HepG2 (cell line): Measurements from ENCODE around the gene HSD17B2. TPM values are rescaled to one million over a fixed set of nuclear protein-coding genes. Genes with fewer than 3 reads are reported as not detected.

Experiments
- ATF7 ChIP-seq, 2 experiments: fragments of 450-650 bp in 1 of 2; sonication (generic) in 1 of 2; formaldehyde crosslinking in 1 of 2; IDR thresholded peaks; 2 replicates each; pipeline versions ENCODE4 v1.4.0 to v1.6.1; 2016 to 2020; ENCODE audit warnings: antibody characterized with exemption in 1 of 2, mild to moderate bottlenecking in 1 of 2, missing genetic modification reagents in 1 of 2
- CEBPB ChIP-seq: IDR thresholded peaks from 2 replicates; pipeline ENCODE4 v1.6.1; 2011; ENCODE audit warnings: low read depth, low read length, improper control_type of control experiment, borderline replicate concordance
- EP300 ChIP-seq, 3 experiments: sonication (generic) in 1 of 3; formaldehyde crosslinking in 1 of 3; IDR thresholded peaks; 2 replicates each; pipeline versions ENCODE4 v1.5.1 to v1.6.1; 2011 to 2020; ENCODE audit warnings: low read depth in 2 of 3, low read length in 2 of 3, borderline replicate concordance in 1 of 3, improper control_type of control experiment in 1 of 3, mild to moderate bottlenecking in 1 of 3, missing genetic modification reagents in 1 of 3, moderate library complexity in 1 of 3
- FOXP4 ChIP-seq: sonication (generic); formaldehyde crosslinking; IDR thresholded peaks from 2 replicates; pipeline ENCODE4 v1.4.0; 2020; ENCODE audit warnings: missing genetic modification reagents
- HNF4G ChIP-seq, 2 experiments: sonication (generic) in 1 of 2; formaldehyde crosslinking in 1 of 2; IDR thresholded peaks; 2 replicates each; pipeline versions ENCODE4 v1.4.0 to v1.6.1; 2011 to 2020; ENCODE audit warnings: borderline replicate concordance in 2 of 2, low read depth in 2 of 2, mild to moderate bottlenecking in 2 of 2, low read length in 1 of 2, missing genetic modification reagents in 1 of 2, moderate library complexity in 1 of 2
- MXD1 ChIP-seq: sonication (generic); formaldehyde crosslinking; IDR thresholded peaks from 2 replicates; pipeline ENCODE4 v1.4.0; 2020; ENCODE audit warnings: mild to moderate bottlenecking, missing genetic modification reagents
- PRDM10 ChIP-seq: sonication (generic); formaldehyde crosslinking; IDR thresholded peaks from 2 replicates; pipeline ENCODE4 v1.4.0; 2020; ENCODE audit warnings: low read depth, missing genetic modification reagents
- PRDM15 ChIP-seq: sonication (generic); formaldehyde crosslinking; IDR thresholded peaks from 2 replicates; pipeline ENCODE4 v1.4.0; 2020; ENCODE audit warnings: missing genetic modification reagents
- ZBTB20 ChIP-seq: sonication (generic); formaldehyde crosslinking; IDR thresholded peaks from 2 replicates; pipeline ENCODE4 v1.8.1; 2023; ENCODE audit warnings: missing genetic modification reagents, low read depth, mild to moderate bottlenecking, borderline replicate concordance
- ZNF124 ChIP-seq: sonication (generic); formaldehyde crosslinking; IDR thresholded peaks from 2 replicates; pipeline ENCODE4 v1.4.0; 2020; ENCODE audit warnings: missing genetic modification reagents
- ZNF512B ChIP-seq: sonication (generic); formaldehyde crosslinking; IDR thresholded peaks from 2 replicates; pipeline ENCODE4 v1.5.1; 2020; ENCODE audit warnings: missing genetic modification reagents, mild to moderate bottlenecking, borderline replicate concordance
- ZNF570 ChIP-seq: sonication (generic); formaldehyde crosslinking; IDR thresholded peaks from 2 replicates; pipeline ENCODE4 v1.4.0; 2020; ENCODE audit warnings: mild to moderate bottlenecking, missing genetic modification reagents, borderline replicate concordance
- ZNF709 ChIP-seq: sonication (generic); formaldehyde crosslinking; IDR thresholded peaks from 2 replicates; pipeline ENCODE4 v1.5.0; 2020; ENCODE audit warnings: mild to moderate bottlenecking, missing genetic modification reagents
- ZSCAN21 ChIP-seq: sonication (generic); formaldehyde crosslinking; IDR thresholded peaks from 2 replicates; pipeline ENCODE4 v1.8.0; 2022; ENCODE audit warnings: mild to moderate bottlenecking, missing genetic modification reagents, moderate library complexity, borderline replicate concordance
- polyA plus RNA-seq, 8 experiments: library from polyadenylated mRNA; depleted of rRNA in 3 of 8; stranded (reverse) in 7 of 8; unstranded in 1 of 8; fragments of >200 nt; fragmentation: Illumina TruSeq in 4 of 8; extraction: Trizol in 4 of 8; gene quantifications; 2 replicates each; pipeline versions ENCODE4 v1.2.1 to v1.2.3, GENCODE V29; 2011 to 2016; ENCODE audit warnings: low read depth in 4 of 8, missing spikeins in 1 of 8, mixed read lengths in 1 of 8; ENCODE audit not compliant: insufficient read depth in 1 of 8
- total RNA-seq, 5 experiments: library from RNA; depleted of rRNA; stranded (reverse); fragments of >200 nt; fragmentation: Illumina TruSeq; extraction: Trizol; gene quantifications; 2 replicates each; pipeline ENCODE4 v1.2.3, GENCODE V29; 2016; ENCODE audit warnings: low read depth in 1 of 5

HSD17B2 gene
- total and polyA plus RNA-seq, 2 of the 13 experiments (the other 11 are each of a cell fraction or from before 2014, with no cell fraction given) = 26.3 to 69.3 TPM

GRCh38 chr16:82062645-82063058, 27.6 kb downstream of the HSD17B2 start (continued):
- TF ChIP-seq ATF7 (IDR thresholded peaks at IDR 0.05) (peak; percentile 76), ATF7 (CRISPR knock-in tag; IDR thresholded peaks at IDR 0.05) (no peak), PRDM15 (no peak), ZNF124 (CRISPR knock-in tag) (no peak), EP300 (IDR thresholded peaks at IDR 0.05; ENCODE audit: low read depth in 2 of 2, low read length in 2 of 2) (peak; percentile 15 to 86; a peak in 2 of 4 replicates), EP300 (CRISPR knock-in tag; IDR thresholded peaks at IDR 0.05; ENCODE audit: borderline replicate concordance) (no peak), MXD1 (CRISPR knock-in tag) (no peak), ZNF709 (CRISPR knock-in tag) (no peak), HNF4G (IDR thresholded peaks at IDR 0.05; ENCODE audit: borderline replicate concordance, low read depth, low read length) (no peak), HNF4G (CRISPR knock-in tag; IDR thresholded peaks at IDR 0.05; ENCODE audit: borderline replicate concordance, low read depth) (no peak), PRDM10 (CRISPR knock-in tag) (0 out of 2 replicates have a peak, but pooled peaks have one; percentile 26), ZNF570 (CRISPR knock-in tag) (no peak), ZNF512B (no peak), FOXP4 (CRISPR knock-in tag) (peak; percentile 74), CEBPB (peak; percentile 95), ZBTB20 (0 out of 2 replicates have a peak, but pooled peaks have one; percentile 55), ZSCAN21 (CRISPR knock-in tag) (0 out of 2 replicates have a peak, but pooled peaks have one; percentile 9)
